ENCODE data around the gene DNAH1.

Gene DNAH1

GRCh38 chr3:52393959-52394670 is 78.0 kb downstream of the DNAH1 start:
- DNase-seq: no peak

GRCh38 chr3:52394751-52395502 is 78.8 kb downstream of the DNAH1 start:
- DNase-seq: no peak

- DNase-seq: no peak
These were observed 79.4 kb downstream of the DNAH1 start for GRCh38 chr3:52395503-52395865.

- DNase-seq: no peak
These were observed 80.1 kb downstream of the DNAH1 start for GRCh38 chr3:52396011-52396906.

- no peak for DNase-seq
These were observed 80.9 kb downstream of the DNAH1 start for GRCh38 chr3:52396907-52397591.

GRCh38 chr3:52397676-52398399 is 81.7 kb downstream of the DNAH1 start:
- no peak for DNase-seq

- DNase-seq: no peak
These were observed 82.6 kb downstream of the DNAH1 start for GRCh38 chr3:52398670-52399081.

- DNase-seq: no peak
These were observed 83.0 kb downstream of the DNAH1 start for GRCh38 chr3:52399131-52399530.

GRCh38 chr3:52399593-52399992 is 83.5 kb downstream of the DNAH1 start:
- no peak for DNase-seq

- peak; percentile 62 for DNase-seq
These were observed 84.2 kb downstream of the DNAH1 start for GRCh38 chr3:52400275-52400793.

- no peak for DNase-seq
These were observed 84.9 kb downstream of the DNAH1 start for GRCh38 chr3:52401021-52401420.

- no peak for DNase-seq
These were observed 85.4 kb downstream of the DNAH1 start for GRCh38 chr3:52401551-52401950.

- DNase-seq: no peak
These were observed 86.0 kb downstream of the DNAH1 start for GRCh38 chr3:52402101-52402521.

GRCh38 chr3:52402706-52403270 is 86.7 kb downstream of the DNAH1 start:
- no peak for DNase-seq

GRCh38 chr3:52403271-52403841 is 87.2 kb downstream of the DNAH1 start:
- DNase-seq: no peak

GRCh38 chr3:52403955-52404354 is 87.8 kb downstream of the DNAH1 start:
- DNase-seq: no peak

- no peak for DNase-seq
These were observed 88.3 kb downstream of the DNAH1 start for GRCh38 chr3:52404391-52404790.

- no peak for DNase-seq
These were observed 88.9 kb downstream of the DNAH1 start for GRCh38 chr3:52405066-52405465.

GRCh38 chr3:52405601-52406110 is 89.5 kb downstream of the DNAH1 start:
- DNase-seq: peak; percentile 55

- DNase-seq: no peak
These were observed 90.1 kb downstream of the DNAH1 start for GRCh38 chr3:52406231-52406661.

Measured in hematopoietic multipotent progenitor cell treated with erythropoietin and hydrocortisone succinate and interleukin-3 and kit ligand, for 4 days (in vitro differentiated cells).